Stimulated activated CD4-positive, alpha-beta T cell treated with anti-CD3 and anti-CD28 coated beads, Interleukin-15, amount 100 ng/mL, for 24 hours (primary cell): ENCODE measurements around the gene MRPS11.
"Not testable (repeated sequence)": the region's sequence is repeated elsewhere in the genome, so short reads cannot be mapped to it uniquely, and the experiment has no call there.

Experiments used
- DNase-seq: peaks from one replicate; pipeline ENCODE4 v3.0.0-alpha.2; 2020

MRPS11 gene

DNA sequence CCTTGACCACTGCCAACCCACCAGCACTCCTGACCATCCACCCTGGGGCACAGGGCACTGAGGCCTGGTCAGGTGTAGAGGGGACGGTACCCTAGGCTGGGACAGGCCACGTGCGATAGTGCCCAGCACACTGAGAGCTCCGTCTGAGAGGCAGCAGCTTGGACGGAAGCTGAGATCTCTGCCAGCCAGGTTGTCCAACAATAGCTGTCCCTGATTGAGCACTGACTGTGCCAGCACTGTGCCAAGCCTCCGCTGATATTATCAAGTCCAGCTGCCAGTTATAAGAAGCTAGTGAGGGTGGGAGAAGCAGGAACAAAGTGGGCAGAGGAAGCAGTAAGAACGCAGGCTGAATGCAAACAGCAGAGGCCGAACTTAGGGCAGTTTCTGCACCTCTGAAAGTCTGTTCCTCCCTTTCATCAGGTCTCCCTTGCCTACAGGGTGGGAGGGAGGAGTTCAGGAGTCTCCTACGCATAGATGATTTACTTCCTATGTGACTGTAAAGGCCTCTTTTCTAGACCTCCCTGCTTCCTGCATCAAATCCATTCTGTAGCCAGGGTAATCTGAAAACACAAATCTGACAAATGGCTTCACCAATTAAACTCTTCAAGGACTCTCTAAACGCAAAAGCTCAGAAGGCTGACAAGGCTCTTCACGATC is 29.7 kb downstream of the MRPS11 start:
- DNase-seq = no peak

- no peak for DNase-seq
Observed at GRCh38 chr15:88498996-88499395, 31.5 kb downstream of the MRPS11 start.

- DNase-seq = no peak
Observed at GRCh38 chr15:88504445-88504844, 36.9 kb downstream of the MRPS11 start.

GRCh38 chr15:88505721-88506120 is 38.2 kb downstream of the MRPS11 start:
- no peak for DNase-seq

GRCh38 chr15:88506628-88507027 is 39.1 kb downstream of the MRPS11 start:
- no peak for DNase-seq

DNA sequence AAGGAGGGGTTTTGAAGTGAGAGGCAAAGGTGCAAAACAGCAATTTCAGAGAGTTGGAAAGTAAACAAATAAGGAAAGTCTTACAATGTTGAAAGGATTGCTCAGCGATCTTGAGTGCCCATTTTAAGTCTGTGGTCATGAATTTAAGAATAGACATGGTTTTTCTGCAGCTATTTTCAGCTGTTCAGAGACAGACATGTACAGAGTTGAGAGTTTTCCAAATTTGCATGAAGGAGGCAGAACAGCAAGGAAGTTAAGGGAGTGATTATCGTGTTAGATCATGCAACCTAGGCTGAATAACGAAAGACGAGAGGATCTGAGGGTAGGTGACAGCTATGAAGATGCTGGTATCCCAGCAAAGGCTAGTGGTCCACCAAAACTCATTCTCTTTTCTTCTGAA is 41.8 kb downstream of the MRPS11 start:
- DNase-seq = no peak

DNA sequence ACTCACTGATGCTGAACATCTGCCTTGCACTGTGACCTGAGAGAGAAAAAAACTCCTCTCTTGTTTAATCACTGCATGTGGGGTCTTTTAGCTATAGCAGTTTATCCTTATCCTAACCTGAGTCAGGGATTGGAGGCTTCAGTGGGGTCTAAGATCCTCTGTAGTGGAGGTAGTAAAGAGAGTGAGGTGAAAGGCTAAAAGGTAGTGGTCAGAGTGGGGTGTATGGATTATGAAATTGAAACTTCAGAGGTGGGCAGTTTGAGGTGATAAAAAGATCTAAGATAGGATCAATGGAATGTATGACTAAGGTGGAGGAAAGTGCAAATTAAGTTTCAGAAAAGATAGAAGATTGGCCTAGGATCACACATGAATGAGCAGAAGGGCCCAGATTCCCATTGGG is 42.5 kb downstream of the MRPS11 start:
- no peak for DNase-seq

DNA sequence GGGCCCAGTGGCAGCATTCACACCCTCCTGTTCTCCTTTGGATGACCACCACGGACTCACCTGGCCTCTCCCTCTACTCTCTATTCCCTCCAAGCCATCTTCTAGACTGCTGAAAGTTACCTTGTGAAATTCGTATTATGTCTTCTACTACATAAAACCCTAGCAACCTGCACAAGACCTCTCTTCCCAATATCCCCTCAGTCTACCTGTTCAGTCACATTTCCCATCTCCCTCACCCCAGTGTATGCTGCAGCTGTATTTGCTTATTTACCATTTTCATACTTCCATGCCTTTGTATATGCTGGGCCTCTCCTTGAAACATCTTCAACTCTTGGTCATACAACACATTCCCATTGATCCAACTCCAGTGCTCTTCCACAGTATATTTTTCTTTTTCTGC is 43.7 kb downstream of the MRPS11 start:
- no peak for DNase-seq

GRCh38 chr15:88512078-88512477 is 44.6 kb downstream of the MRPS11 start:
- no peak for DNase-seq

DNA sequence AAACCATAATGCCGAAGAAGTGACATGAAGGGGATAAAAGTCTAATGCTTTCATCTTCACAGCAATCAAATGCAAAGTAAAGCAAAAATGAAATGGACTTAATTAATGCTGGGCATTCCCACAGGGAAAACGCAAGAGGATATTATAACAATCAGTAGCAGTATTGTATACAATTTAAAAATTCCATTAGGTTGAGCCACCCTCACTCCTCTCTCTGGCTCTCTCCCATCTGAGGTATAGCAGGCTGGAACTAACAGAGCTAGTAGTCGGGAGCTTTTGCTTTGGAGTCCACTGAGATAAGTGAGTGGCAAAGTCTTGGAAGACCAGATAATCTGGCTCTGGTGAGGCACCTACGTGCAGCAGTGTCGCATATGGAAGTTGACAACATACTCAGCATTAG is 45.1 kb downstream of the MRPS11 start:
- DNase-seq = no peak

DNA sequence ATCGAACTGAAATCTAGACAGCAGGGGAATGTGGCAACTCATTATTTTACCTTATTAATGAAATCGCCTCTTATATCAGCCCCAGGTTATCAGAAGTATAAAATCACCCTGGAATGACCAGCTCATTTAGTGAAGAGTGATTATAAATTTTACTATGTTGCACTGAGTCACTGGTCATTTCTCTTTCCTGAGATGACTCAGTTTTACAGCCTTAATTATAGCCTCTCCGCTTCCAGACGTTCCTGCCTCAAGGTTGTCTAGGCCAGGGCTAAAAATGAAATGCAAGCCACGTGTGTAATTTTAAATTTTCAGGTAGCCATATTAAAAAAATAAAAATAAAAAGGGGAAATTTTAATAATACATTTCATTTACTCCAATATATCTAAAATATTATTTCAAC is 45.7 kb downstream of the MRPS11 start:
- no peak for DNase-seq

DNA sequence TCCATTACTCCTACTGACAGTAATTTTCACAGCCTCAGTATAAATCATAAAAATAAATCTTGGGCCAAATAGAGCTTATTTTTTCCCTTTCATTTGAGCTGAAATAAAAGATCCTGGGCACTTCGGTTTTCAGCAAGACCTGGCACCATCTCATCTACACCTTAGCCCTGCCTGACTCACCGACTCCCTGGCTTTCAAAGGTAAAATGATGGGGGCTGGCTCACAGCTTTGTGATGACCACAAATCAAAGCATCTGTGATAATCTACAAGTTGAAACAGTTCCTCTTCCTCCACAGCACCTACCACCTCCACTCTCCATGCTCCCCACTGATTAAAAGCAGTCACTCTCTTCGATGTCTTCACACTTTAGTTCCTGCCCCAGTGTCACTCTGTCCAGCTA is 51.4 kb downstream of the MRPS11 start:
- no peak for DNase-seq

DNA sequence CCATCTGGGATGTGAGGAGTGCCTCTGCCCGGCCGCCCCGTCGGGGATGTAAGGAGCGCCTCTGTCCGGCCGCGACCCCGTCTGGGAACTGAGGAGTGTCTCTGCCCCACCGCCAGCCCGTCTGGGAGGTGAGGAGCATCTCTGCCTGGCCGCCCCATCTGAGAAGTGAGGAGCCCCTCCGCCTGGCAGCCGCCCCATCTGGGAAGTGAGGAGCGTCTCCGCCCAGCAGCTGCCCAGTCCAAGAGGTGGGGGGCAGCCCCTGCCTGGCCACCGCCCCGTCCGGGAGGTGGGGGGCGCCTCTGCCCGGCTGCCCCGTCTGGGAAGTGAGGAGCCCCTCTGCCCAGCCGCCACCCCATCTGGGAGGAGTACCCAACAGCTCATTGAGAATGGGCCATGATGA is 56.6 kb downstream of the MRPS11 start:
- not testable (repeated sequence) for DNase-seq

DNA sequence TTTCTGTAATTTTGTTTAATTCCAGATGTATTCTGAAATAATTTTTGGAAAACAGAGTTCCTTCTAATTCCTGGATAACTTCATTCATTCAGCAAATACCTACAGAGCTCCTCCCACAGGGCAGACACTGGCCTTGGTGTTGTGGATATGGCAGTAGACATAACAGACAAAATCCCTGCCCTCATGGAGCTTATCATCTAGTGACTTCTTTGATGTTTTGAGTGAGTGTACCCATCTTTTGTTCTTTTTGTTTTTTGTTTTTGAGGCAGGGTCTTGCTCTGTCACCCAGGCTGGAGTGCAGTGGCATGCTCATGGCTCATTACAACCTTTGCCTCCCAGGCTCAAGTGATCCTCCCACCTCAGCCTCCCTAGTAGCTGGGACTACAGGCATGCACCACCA is 57.9 kb downstream of the MRPS11 start:
- no peak for DNase-seq

GRCh38 chr15:88526247-88526879 is 58.9 kb downstream of the MRPS11 start:
- DNase-seq = no peak

DNA sequence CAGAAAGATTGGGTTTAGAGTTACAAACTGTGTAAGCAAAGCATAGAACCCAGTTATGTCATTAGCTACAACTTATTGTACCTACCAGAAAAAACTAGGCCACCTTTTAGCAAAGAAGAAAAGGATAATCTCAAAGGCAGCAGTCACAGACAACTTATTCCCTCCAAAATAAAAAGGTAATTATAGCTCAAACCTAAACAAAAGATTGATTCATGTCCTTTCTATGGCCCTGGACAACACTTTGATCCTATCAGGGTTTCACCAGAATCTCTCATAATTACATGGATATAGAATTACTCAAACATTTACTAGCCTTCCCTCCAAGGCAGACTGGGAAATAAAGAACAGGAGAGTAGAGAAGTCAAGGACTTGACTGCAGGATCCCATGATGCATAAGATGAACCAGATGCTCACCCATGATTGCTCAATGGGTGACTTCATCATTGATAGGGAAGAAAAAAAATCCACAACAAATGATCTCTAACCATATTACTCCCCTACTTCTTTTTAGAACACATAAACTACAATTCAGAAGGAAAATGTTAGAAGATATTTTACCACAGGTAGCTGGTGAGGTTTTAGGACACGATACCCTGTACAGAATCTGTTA is 61.6 kb downstream of the MRPS11 start:
- no peak for DNase-seq
